ENCODE measurements around the gene TMEM106C.

Gene TMEM106C

GRCh38 chr12:47982311-47982710, 18.9 kb downstream of the TMEM106C start:
- no peak for DNase-seq (ENCODE audit: low read depth)
- no peak for TF ChIP-seq CTCF (IDR thresholded peaks at IDR 0.05; ENCODE audit: control insufficient read depth, extremely low read depth, insufficient read depth)
- H3K4me3 ChIP-seq (ENCODE audit: low read depth, low read length) = no peak overlapping the region

- DNase-seq (ENCODE audit: low read depth) = no peak
- H3K4me3 ChIP-seq (ENCODE audit: low read depth, low read length) = no peak overlapping the region
- no peak for TF ChIP-seq CTCF (IDR thresholded peaks at IDR 0.05; ENCODE audit: control insufficient read depth, extremely low read depth, insufficient read depth)
Observed at GRCh38 chr12:47982770-47983169, 19.4 kb downstream of the TMEM106C start.

- no peak for DNase-seq (ENCODE audit: low read depth)
- H3K4me3 ChIP-seq (ENCODE audit: low read depth, low read length) = no peak overlapping the region
- TF ChIP-seq CTCF (IDR thresholded peaks at IDR 0.05; ENCODE audit: control insufficient read depth, extremely low read depth, insufficient read depth) = no peak
Observed at GRCh38 chr12:47983541-47984115, 20.2 kb downstream of the TMEM106C start.

GRCh38 chr12:47984331-47984801, 21.0 kb downstream of the TMEM106C start:
- no peak for TF ChIP-seq CTCF (IDR thresholded peaks at IDR 0.05; ENCODE audit: control insufficient read depth, extremely low read depth, insufficient read depth)
- DNase-seq (ENCODE audit: low read depth) = no peak
- no peak overlapping the region for H3K4me3 ChIP-seq (ENCODE audit: low read depth, low read length)

- DNase-seq (ENCODE audit: low read depth) = no peak
- no peak for TF ChIP-seq CTCF (IDR thresholded peaks at IDR 0.05; ENCODE audit: control insufficient read depth, extremely low read depth, insufficient read depth)
- no peak overlapping the region for H3K4me3 ChIP-seq (ENCODE audit: low read depth, low read length)
Observed at GRCh38 chr12:47985596-47986290, 22.3 kb downstream of the TMEM106C start.

GRCh38 chr12:47986291-47986660, 22.9 kb downstream of the TMEM106C start:
- no peak overlapping the region for H3K4me3 ChIP-seq (ENCODE audit: low read depth, low read length)
- no peak for DNase-seq (ENCODE audit: low read depth)
- TF ChIP-seq CTCF (IDR thresholded peaks at IDR 0.05; ENCODE audit: control insufficient read depth, extremely low read depth, insufficient read depth) = no peak

- DNase-seq (ENCODE audit: low read depth) = no peak
- no peak overlapping the region for H3K4me3 ChIP-seq (ENCODE audit: low read depth, low read length)
- TF ChIP-seq CTCF (IDR thresholded peaks at IDR 0.05; ENCODE audit: control insufficient read depth, extremely low read depth, insufficient read depth) = no peak
Observed at GRCh38 chr12:47986832-47987231, 23.4 kb downstream of the TMEM106C start.
